ENCODE measurements around the gene MIR17HG. TPM values are rescaled to one million over a fixed set of nuclear protein-coding genes. Genes with fewer than 3 reads are reported as not detected.

The MIR17HG gene
- total RNA-seq, 4 donors from 2014 or later: 0.51 to 1.3 TPM; not detected in 2

DNA sequence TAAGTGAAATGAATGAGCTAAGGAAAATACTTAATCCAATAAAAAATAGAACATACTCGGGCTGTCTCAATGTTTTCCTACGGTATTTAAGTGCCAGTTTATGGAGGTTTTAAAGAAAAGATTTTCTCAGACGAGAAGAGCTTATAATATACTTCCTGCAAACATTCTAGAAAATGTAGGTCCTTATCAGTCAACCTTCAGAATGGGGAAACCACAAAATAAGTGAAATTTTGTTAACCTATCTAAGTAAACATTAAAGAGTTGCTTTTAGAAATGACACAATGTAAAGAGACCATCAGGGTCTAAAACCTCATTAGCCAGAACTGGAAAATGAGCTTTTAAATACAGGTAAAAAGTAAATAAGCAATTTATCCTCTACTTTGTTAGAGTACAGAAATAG, 12.1 kb downstream of the MIR17HG start:
- H3K4me3 ChIP-seq: no peak overlapping the region
- no peaks in the 10 kb centered on the region for H3K27me3 ChIP-seq
- H3K9me3 ChIP-seq: no peaks in the 10 kb centered on the region
- H3K36me3 ChIP-seq: peaks cover 0 to 11% of the 10 kb centered on the region in 2 donors
- ATAC-seq (no peak), DNase-seq (no peak)
- H3K27ac ChIP-seq: no peak overlapping the region
- TF ChIP-seq, protein P1, sequence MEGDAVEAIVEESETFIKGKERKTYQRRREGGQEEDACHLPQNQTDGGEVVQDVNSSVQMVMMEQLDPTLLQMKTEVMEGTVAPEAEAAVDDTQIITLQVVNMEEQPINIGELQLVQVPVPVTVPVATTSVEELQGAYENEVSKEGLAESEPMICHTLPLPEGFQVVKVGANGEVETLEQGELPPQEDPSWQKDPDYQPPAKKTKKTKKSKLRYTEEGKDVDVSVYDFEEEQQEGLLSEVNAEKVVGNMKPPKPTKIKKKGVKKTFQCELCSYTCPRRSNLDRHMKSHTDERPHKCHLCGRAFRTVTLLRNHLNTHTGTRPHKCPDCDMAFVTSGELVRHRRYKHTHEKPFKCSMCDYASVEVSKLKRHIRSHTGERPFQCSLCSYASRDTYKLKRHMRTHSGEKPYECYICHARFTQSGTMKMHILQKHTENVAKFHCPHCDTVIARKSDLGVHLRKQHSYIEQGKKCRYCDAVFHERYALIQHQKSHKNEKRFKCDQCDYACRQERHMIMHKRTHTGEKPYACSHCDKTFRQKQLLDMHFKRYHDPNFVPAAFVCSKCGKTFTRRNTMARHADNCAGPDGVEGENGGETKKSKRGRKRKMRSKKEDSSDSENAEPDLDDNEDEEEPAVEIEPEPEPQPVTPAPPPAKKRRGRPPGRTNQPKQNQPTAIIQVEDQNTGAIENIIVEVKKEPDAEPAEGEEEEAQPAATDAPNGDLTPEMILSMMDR (IDR thresholded peaks at IDR 0.05 in 4 of 5, conservative IDR thresholded peaks at IDR 0.05 in 1 of 5): no peak
- TF ChIP-seq POLR2A (IDR thresholded peaks at IDR 0.05): no peak
- H3K4me1 ChIP-seq: no peaks in the 10 kb centered on the region
- intact Hi-C loops (cut with DNase I; ENCODE audit: low total_unique reads): no loop called here
- in situ Hi-C loops (cut with MboI; ENCODE audit: low sequenced_read_pairs in 4 of 4): no loop called here

DNA sequence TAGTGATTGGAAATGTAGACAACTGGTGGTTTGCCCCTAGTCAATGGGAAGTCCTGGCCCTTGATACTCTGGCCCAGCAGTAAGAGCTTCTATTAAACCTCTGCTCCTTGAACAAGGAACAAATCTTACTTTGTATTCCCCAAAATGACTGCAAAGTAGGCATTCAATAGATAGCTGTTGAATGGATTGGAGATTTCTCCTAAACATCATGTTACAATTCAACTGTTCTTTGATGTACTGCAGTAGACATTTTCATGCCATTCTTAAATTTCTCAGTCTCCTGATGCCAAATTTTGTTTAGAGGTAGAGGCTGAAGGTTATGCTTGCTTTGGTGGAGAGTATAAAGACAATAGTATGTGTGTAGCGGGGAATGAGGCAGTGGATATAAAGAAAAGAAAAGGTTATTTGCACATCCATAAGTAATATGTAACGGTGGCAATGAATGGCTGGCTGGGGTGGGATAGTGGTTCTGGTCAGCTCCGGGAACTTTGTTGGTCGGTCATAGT, 12.8 kb downstream of the MIR17HG start:
- TF ChIP-seq POLR2A (IDR thresholded peaks at IDR 0.05): no peak
- TF ChIP-seq, protein P1 (IDR thresholded peaks at IDR 0.05 in 4 of 5, conservative IDR thresholded peaks at IDR 0.05 in 1 of 5): no peak
- H3K27me3 ChIP-seq: no peaks in the 10 kb centered on the region
- H3K36me3 ChIP-seq: peaks cover 0 to 5% of the 10 kb centered on the region in 2 donors
- intact Hi-C loops (cut with DNase I; ENCODE audit: low total_unique reads) (no loop called here), in situ Hi-C loops (cut with MboI; ENCODE audit: low sequenced_read_pairs in 4 of 4) (no loop called here)
- no peaks in the 10 kb centered on the region for H3K4me1 ChIP-seq
- H3K27ac ChIP-seq: no peak overlapping the region
- H3K4me3 ChIP-seq: no peak overlapping the region
- no peaks in the 10 kb centered on the region for H3K9me3 ChIP-seq
- DNase-seq: no peak
- no peak for ATAC-seq

DNA sequence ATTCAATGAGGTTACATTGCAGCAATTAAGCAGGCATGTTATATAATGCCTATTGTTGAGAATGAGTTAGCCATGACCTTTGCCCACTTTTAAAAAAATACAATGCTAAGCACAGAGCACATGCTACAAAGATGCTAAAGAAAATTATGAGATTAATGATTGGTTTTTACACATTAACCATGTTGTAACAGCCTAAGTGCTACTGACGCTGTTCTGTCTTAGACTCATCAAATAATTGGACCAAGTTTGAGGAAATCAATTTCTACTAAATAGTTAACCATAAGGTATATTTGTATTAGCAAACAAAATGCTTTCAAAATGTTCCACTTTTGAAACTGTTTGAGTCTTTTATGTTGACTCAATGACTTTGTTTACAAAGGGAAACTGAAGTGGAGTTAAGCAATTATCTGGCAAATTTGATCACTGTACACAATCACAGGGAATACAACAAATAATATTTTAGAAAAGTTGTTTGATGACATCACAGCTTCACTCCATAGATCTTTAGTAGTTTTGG, 14.3 kb downstream of the MIR17HG start:
- no peaks in the 10 kb centered on the region for H3K4me1 ChIP-seq
- H3K9me3 ChIP-seq: no peaks in the 10 kb centered on the region
- no peak overlapping the region for H3K4me3 ChIP-seq
- no peaks in the 10 kb centered on the region for H3K27me3 ChIP-seq
- intact Hi-C loops (cut with DNase I; ENCODE audit: low total_unique reads): no loop called here
- DNase-seq: no peak
- TF ChIP-seq, protein P1 (IDR thresholded peaks at IDR 0.05 in 4 of 5, conservative IDR thresholded peaks at IDR 0.05 in 1 of 5): no peak
- TF ChIP-seq POLR2A (IDR thresholded peaks at IDR 0.05): no peak
- no peaks in the 10 kb centered on the region for H3K36me3 ChIP-seq
- in situ Hi-C loops (cut with MboI; ENCODE audit: low sequenced_read_pairs in 4 of 4): no loop called here
- ATAC-seq: no peak
- no peak overlapping the region for H3K27ac ChIP-seq

DNA sequence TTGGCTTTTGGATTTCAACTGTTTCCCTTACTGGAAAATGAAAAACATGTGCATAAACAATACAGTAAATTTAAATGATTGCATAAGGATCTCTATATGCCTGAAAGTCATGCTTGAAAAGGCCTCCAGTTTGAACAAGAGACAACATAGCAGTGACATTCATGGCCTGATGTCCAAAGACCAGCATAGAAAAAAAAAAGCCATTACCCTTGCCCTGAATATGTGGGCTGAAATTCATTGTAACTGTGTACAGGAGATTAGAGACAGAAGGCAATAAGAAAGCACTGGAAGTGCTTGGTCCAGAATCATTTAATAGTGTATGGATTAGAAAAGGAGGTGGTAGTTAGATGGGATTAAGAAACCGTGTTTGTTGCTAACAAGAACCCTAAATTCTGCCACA, 15.4 kb downstream of the MIR17HG start:
- in situ Hi-C loops (cut with MboI; ENCODE audit: low sequenced_read_pairs in 4 of 4): no loop called here
- DNase-seq: no peak
- no peak for ATAC-seq

More for the DNA sequence above, 15.4 kb downstream of the MIR17HG start:
- Histone ChIP-seq H3K27me3 (no peaks in the 10 kb centered on the region), H3K9me3 (no peaks in the 10 kb centered on the region), H3K36me3 (no peaks in the 10 kb centered on the region), H3K27ac (no peak overlapping the region), H3K4me3 (no peak overlapping the region), H3K4me1 (no peaks in the 10 kb centered on the region)
- intact Hi-C loops (cut with DNase I; ENCODE audit: low total_unique reads): no loop called here
- TF ChIP-seq, protein P1 (IDR thresholded peaks at IDR 0.05 in 4 of 5, conservative IDR thresholded peaks at IDR 0.05 in 1 of 5): no peak
- no peak for TF ChIP-seq POLR2A (IDR thresholded peaks at IDR 0.05)
